Kidney glomerular epithelial cell (primary cell): ENCODE results near the gene C11orf68.

Experiments
- DNase-seq: peaks from one replicate; lab custom pipeline; 2025; lab: John Stamatoyannopoulos, UW

Gene C11orf68

DNA sequence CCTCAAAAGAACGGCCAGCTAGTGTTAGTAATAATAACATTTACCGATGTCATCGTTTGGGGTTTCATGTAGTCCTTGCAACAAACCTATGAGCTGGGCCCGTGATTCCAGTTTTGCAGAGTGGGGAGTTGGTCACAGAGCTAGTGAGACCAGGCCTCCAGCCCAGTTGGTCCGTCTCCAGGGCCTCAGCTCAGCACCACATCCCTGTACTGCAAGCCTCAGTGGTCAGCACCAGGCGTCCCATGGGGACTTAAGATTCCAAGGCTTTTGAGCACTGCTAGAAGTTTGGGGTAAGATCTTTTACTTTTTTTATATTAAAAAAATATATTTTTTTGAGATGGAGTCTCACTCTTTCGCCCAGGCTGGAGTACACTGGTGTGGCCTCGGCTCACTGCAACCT is 25.3 kb upstream of the C11orf68 start:
- DNase-seq: no peak

DNA sequence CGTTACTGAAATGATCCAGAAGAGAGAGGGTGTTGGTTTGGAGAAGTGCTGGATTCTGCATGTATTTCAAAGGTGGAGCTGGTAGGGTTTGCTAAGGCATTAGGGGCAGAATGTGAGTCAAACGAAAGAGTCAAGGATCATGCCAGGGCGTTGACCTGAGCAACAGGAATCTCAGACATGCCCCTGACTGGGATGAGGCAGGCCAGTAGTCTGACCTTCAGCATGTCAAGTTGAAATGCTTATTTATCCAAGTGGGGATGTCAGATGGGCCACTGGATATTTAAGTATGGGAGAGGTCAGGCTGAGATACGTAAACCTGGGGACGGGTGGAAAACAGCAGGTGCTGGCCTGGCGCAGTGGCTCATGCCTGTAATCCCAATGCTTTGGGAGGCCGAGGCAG is 23.7 kb upstream of the C11orf68 start:
- DNase-seq: no peak

DNA sequence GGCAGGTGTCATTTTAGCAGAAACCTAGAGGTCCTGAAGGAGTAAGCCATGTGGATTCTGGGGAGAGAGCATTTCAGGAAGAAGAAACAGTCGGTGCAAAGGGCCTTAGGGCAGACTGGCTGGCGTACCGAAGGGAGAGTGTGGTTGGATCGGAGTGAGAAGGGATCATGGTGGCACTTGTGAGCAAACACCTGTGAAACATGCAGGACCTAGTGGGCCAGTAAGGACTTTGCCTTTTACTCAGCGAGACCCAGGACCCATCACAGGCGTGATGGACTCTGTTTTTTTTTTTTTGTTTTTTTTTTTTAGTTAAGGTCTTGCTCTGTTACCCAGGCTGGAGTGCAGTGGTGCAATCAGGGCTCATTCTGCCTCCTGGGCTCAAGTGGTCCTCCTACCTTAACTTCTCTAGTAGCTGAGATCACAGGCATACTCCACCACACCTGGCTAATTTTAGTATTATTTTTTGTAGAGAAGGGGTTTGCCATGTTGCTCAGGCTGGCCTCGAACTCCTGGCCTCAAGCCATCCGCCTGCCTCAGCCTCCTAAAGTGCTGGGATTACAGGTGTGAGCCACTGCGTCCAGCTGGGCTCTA is 23.0 kb upstream of the C11orf68 start:
- no peak for DNase-seq

DNA sequence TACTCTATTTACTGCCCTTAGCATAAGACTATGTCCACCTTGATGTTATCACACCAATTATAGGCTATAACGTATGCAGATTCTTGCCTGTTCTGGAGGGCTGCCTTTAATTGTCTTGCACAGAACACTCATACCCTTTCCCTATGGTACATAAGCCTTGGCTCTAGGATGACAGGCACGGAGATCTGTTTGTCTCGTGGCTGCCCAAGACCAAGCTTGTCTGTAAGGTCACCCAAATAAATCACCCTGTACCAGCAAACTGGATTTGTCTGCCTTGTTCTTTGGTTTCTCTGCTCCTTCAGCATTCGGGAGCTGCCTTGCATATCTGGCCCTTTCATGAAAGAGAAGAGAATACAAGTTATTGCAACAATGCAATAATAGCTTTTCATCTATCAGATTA is 18.9 kb upstream of the C11orf68 start:
- DNase-seq: no peak

DNA sequence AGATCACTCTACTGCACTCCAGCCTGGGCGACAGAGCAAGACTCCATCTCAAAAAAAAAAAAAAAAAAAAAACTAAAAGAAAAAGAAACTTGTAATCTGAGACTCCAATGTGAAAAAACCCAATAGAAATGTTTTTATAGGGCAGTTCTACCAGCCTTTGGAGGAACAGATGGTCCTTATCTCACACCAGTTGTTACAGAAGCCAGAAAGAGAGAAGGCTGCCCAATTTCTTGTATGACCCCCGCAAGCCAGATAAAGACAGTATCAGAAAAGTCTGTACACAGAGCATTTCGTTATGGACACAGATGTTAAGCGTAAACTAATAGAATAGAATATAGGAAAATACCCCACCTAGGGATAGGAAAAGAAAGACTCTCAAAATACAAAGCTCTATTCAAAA is 15.2 kb upstream of the C11orf68 start:
- no peak for DNase-seq

DNA sequence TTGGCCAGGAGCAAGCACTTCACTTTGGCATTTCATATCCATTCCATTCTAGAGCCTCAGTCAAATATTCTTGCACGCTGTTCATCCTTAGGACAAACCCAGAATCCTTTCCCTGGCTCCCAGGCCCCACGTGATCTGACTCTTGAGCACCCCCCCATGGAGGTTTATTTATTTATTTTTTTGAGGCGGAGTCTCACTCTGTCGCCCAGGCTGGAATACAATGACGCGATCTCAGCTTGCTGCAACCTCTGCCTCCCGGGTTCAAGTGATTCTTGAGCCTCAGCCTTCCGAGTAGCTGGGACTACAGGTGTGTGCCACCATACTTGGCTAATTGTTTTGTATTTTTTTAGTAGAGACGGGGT is 13.7 kb upstream of the C11orf68 start:
- no peak for DNase-seq

DNA sequence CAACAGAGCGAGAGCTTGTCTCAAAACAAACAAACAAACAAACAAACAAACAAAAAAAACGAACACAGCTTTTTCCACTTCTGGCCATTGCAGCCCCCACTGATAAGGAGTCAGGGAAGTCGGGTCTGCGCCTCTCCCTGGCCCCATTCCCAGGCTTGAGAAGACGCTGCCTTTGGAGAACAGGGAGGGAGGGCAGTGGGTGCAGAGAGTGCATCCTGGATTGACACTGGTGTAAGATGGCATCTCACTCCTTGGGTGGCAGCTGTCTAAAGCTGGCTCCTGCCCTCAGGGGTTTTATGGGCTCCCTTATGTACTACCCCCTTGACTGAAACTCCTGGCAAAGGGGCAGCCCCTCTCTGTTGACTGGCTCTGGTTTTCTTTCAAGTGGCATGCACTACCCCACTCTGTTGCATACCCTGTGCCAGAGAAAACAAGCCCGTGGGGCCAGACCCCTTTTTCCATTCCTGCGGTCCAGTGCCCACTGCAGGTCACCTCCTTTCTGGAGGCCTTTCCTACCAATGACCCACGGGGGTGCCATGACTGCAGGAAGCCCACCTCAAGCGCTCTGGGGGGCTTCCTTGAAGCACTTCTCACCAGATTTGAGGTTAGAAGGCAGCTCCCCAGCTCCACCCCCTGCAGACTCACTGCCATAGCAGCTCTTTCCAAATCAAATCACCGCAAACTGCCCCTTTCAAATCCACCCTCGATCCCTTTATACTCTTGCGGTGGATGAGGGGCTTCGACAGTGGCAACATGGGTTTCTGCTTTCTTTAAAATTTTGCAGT is 13.1 kb upstream of the C11orf68 start:
- no peak for DNase-seq

DNA sequence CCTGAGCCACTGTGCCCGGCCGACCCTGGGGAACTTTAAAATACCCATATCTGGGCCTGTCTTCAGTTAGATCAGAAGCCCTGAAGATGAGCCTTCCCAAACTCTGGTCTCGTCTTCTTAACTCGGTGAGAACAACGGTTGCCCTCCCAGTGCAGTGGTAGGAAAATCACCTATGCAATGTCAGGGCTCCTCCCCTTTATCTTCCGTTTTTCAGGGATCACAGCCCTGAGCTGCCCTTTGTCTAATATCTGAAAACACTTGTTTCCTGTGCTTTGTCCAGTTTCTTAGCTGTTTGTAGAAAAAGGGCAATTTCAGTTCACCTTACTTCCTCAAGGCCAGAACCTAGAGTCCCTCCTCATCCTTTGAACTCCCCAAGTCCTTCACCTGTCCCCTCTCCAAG is 9.8 kb upstream of the C11orf68 start:
- DNase-seq: no peak

DNA sequence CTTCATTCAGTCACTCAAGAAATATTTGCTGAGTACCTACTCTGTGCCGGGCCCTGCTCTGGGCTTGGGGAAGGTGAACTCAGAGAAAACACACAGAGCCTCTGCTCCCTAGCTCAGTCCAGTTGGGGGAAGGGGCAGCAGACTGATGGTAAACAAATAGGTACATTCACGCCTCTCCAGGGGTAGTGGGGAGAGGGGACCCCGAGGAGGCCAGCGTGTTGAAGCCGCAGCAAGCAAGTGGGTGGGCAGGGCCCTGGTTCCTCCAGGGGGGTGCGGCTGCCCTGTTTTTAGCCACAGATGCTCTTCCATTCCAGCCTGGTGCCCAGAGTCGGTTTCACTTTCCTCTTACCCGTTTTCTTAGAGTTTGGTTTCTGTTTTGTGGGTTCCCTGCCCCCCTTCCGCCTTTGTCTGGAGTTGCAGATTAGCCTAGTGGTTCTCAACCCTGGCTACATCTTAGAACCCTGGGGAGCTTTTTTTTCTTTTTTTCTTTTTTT is 9.1 kb upstream of the C11orf68 start:
- DNase-seq: no peak

DNA sequence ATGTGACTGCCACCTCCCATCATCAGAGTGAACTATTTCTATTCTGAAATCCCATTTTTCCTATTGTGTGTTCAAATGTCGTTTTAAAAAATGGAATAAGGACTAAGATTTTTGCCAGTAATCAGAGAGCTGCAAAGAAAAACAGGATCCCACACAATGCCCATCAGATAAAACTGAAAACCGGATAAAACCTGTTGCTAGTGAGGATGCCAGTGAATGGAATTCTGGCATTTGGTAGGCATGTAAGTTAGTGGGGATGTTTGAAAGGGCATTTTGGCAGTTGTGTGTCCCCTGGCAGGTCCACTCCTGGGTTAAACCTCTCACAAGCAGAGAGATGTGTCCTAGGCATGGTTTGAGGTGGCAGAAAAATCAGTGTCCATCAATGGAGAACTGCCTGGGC is 6.5 kb upstream of the C11orf68 start:
- no peak for DNase-seq

DNA sequence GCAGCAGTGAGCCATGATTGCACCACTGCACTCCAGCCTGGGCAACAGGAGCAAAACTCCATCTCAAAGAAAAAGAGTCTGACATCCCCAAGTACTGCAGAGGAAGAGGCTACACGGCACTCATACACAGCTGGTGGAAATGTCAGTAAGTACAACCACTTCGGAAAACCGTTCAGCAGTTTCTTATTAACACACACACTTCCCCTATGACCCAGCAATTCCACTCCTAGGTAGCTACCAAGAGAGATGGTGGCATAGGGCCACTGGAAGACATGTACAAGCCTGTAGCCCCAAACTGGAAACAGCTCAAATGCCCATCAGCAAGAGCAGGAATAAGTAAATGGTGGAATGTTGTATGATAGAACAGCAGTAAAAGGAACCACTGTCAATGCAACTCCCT is 3.7 kb upstream of the C11orf68 start:
- no peak for DNase-seq

DNA sequence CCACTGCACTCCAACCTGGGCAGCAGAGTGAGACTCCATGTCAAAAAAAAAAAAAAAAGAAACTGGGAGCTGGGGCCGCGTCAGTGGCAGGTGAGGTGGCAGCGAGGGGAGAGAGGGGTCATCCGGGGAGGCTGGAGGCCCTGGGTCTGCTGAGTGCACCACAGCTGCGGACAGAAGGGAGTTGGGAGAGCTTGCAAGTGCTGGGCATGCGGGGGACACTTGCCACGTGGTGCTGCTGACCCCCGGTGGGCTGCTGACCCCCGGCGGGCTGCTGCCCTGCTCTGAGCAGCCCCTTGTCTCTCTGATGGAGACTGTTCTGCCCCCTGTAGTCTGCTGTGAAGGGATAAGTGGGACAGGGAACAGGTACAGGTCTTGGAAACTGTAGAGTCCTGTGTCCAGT is 3.0 kb upstream of the C11orf68 start:
- no peak for DNase-seq

DNA sequence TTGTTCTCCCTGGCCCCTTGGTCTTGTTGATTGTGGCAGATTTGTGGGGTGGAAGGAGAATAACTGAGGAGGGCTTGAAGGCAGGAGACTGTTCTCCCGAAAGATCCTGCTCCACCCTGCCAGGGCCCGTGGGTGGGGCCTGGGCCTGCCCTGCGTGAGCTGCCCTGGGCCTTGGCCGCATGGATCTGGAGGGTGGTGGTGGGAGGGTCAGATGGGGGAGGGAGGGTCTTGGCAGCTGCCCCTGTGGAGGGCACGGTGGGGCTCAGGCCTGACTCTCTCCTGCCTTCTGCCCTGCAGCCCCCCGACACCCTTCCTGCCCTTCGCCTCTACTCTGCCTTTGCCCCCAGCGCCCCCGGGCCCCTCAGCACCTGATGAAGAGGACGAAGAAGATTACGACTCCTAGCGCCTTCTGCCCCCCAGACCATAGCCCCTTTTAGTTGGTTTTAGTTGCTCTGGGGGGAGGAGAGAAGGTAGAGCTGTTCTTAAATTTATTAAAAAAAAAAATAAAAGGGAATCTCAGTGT is 2.2 kb upstream of the C11orf68 start:
- DNase-seq: no peak

DNA sequence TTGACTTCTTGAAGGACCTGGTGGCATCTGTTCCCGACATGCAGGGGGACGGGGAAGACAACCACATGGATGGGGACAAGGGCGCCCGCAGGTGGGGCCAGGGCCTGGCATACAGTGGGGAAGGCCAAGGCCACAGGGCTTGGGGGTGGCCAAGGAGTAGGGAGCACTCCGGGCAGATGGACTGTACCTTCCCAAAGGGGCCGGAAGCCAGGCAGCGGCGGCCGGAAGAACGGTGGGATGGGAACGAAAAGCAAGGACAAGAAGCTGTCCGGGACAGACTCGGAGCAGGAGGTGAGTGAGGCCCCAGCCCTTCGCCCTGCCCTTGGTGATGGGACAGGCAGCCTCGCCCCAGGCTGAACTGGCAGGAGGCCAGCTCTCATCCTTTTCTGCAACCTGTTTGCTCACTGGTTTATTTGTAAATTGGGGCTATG is 1.5 kb upstream of the C11orf68 start:
- no peak for DNase-seq

DNA sequence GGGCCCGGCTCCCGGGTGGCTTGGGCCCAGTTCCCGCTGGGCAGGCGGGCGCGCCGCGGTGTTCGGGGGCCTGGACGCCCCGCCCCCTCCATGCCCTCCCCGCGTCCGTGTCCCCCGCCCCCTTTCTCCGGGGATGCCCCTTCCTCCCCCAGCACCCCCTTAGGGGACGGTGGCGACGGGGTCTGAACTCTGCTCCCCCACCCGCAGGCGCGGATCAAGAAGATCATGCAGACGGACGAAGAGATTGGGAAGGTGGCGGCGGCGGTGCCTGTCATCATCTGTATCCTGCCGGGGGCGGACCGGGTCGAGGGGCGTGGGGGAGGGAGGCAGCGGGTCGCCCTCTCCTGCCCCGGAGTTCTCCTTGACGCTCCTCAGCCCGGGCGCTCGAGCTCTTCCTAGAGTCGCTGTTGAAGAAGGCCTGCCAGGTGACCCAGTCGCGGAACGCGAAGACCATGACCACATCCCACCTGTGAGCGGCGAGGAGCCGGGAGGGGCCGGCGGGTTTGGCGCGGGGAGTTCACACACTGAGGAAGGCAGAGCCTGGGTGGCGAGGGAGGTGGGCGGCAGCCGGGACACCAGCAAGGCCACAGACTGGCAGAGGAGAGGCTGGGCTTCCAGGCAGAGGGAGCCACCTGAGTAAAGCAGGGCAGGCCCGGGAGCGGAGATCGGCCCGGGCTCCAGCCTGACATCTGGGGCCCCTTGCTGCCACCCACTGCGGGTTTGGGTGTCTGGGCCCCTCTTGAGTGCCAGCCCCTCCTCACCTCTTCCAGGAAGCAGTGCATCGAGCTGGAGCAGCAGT is 910 bp upstream of the C11orf68 start:
- DNase-seq: no peak

DNA sequence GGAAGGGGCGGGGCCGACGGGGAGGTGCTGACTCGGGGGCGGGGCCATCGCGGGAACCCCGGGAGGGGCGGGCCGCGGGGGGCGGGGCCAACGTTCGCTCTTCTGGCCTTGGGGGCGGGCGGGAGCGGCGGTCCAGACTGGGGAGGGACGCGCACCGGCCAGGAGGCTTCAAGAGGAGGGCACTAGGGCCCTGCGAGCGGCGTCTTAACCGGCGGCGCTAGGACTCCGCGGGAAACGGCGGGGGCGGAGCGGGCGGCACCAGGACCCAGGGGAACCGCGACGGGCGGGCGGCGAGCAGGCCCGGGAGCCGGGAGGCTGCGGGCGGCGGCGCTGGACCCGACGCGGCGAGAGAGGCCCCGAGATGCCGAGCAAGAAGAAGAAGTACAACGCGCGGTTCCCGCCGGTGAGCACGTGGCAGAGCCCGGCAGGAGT is 295 bp upstream of the C11orf68 start, which contains the start of gene DRAP1:
Gene DRAP1 (plus strand): TSS at position 286 of the 432 bp plus-strand sequence. CDS start 76 bp downstream, at position 362.
- DNase-seq: peak; percentile 94

DNA sequence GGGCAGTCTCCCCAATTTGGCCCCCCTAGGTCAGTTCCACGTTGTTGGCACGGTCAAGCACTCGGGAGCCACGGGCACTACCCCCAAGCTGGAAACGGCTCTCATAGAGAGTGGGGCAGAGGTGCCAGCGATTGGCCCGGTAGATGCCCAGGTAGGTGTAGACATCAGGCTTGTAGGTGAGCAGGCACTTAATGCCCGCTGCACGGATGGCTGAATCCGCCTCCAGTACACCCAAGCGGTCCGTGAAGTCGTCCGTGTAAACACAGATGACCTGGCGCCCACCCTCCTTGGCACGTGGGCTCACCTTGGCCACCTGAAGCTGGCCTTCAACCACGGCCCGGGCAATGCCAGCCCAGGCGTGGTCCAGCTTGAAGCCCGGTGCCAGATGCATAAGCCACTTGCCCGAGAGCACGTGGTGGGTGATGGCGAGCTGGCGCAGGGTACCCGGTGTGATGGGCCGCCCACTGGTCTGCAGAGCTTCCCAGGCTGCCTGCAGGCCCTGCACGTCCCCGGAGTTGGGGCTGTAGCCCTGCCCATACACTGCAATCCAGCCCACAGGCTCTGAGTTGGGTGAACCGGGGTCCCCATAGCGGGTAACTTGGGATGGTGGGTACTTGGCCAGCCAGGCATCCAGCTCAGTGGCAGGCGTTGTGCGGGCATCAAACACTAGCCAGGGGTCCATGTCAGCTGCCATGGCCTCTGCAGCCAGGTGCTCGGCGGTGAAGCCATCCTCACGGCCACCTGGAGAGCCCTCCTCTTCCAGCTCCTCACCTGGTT is 1.2 kb downstream of the C11orf68 start:
- DNase-seq: no peak

DNA sequence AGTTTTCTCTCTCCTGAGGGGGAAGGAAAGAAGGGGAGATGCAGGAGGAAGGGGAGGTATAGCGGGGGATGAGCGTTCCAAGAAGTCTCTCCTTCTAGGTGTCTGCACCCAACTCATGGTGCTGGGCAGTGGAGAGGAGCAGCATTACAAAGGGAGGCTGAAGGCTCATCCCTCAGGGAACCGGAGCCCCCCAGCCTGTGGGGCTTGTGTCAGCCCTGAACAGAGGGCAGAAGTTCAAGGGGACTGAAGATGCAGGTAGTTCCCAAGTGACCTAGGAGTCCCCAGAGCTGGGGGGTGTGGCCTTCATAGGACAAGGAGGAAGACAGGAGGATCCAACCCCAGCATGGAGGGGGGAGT is 1.8 kb downstream of the C11orf68 start:
- no peak for DNase-seq

DNA sequence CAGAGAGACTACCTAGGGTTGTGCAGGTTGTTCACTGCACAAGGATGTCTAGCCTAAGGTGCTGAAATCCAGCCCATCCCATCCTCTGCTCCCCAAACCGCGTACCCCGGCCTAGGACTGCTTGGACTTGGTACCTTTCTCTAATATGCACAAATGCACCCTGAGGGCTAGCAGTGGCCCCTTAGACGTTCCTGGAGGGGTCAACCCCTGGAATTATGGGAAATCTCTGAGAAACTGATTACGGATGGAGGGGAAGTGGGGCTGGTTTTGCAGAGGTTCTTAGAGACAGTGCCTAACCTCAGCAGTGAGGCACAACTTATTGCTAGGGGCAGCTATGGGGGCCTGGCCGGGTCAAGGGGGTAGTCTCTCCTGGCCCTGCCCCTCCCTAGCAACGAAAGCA is 2.5 kb downstream of the C11orf68 start:
- no peak for DNase-seq

DNA sequence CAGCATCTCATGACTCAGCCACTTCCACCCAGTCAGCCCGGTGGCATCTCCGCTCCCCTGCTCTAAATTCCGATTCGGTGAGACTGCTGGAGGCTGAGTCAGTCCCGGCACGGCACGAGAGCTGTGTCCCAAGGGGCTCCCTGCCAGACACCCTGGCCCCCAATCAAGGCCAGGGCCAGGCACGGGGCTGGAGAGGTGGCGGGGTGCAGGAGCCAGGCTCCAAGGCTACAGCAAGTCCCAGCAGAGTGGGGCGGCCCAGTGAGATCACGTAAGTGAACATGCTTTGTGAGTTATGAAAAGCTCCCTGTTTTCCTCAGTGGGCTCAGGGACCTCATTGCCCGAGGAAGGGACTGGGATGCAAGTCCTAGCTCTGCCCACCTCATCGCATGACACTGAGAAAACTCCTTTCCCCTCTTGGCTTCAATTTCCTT is 3.0 kb downstream of the C11orf68 start:
- DNase-seq: peak; percentile 95

DNA sequence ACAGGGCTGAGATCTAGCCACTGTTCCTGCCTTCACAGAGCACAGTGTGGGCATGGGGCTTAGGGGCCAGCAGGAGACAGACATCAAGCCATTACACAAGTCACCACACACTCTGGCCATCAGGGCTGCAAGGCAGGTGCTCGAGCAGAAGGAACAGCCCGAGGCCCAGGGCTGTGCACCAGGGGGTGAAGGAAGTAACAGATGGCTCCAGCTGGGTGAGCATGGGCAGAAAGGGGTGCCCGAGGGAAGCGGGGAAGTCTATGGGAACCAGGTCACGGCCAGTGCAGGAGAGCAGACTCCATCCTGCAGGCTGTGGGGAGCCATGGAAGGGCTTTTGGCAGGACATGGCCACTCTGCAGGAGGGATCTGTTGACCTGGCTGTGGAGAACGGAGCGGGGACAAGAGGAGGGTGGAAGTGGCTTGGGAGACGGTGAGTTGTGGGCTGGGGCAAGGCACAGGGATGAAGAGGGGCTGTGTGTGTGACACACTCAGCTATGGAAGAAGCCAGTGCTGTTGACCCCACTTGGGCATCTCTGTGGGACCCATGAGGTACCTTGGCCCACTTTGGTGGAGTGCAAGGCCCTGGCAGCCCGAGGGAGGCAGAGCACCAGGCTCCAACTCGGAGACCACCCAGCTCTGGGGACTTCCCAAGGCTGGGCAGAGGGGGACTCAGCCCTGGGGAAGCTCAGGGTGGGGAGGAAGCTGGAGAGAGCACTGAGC is 3.6 kb downstream of the C11orf68 start:
- DNase-seq: no peak
